ENCODE results near the gene INPP5A.

INPP5A gene

GRCh38 chr10:132536241-132536876 is 1.2 kb upstream of the INPP5A start:
- no peak for FAIRE-seq

GRCh38 chr10:132536877-132537683 is 507 bp upstream of the INPP5A start:
- no peak for FAIRE-seq

GRCh38 chr10:132538031-132538789 is 623 bp downstream of the INPP5A start:
- no peak for FAIRE-seq

- FAIRE-seq = no peak
Observed at GRCh38 chr10:132538790-132539421, 1.3 kb downstream of the INPP5A start.

- FAIRE-seq = no peak
Observed at GRCh38 chr10:132539431-132539839, 1.8 kb downstream of the INPP5A start.

- FAIRE-seq = peak; percentile 82
Observed at GRCh38 chr10:132539894-132540293, 2.3 kb downstream of the INPP5A start.

GRCh38 chr10:132540456-132540855 is 2.9 kb downstream of the INPP5A start:
- FAIRE-seq = no peak

GRCh38 chr10:132541129-132541528 is 3.5 kb downstream of the INPP5A start:
- no peak for FAIRE-seq

- FAIRE-seq = no peak
Observed at GRCh38 chr10:132541601-132542011, 4.0 kb downstream of the INPP5A start.

GRCh38 chr10:132542086-132542775 is 4.6 kb downstream of the INPP5A start:
- no peak for FAIRE-seq

GRCh38 chr10:132542819-132543218 is 5.2 kb downstream of the INPP5A start:
- FAIRE-seq = no peak

- FAIRE-seq = no peak
Observed at GRCh38 chr10:132543916-132544743, 6.5 kb downstream of the INPP5A start.

GRCh38 chr10:132544744-132545658 is 7.4 kb downstream of the INPP5A start:
- no peak for FAIRE-seq

- no peak for FAIRE-seq
Observed at GRCh38 chr10:132545659-132546367, 8.2 kb downstream of the INPP5A start.

GRCh38 chr10:132546567-132547420 is 9.2 kb downstream of the INPP5A start:
- FAIRE-seq = no peak

GRCh38 chr10:132547421-132547861 is 9.9 kb downstream of the INPP5A start:
- no peak for FAIRE-seq

- FAIRE-seq = no peak
Observed at GRCh38 chr10:132548106-132548823, 10.7 kb downstream of the INPP5A start.

- no peak for FAIRE-seq
Observed at GRCh38 chr10:132548869-132549268, 11.3 kb downstream of the INPP5A start.
